ENCODE measurements around the gene ERV3-1.
A peak's percentile ranks its signal among the peaks of the same experiment; 100 is the strongest.
"Not testable (repeated sequence)": the region's sequence is repeated elsewhere in the genome, so short reads cannot be mapped to it uniquely, and the experiment has no call there.

Gene ERV3-1

GRCh38 chr7:64947252-64948000, 59.1 kb downstream of the ERV3-1 start:
- H3K27ac ChIP-seq (ENCODE audit: low read depth, low read length) = no peak overlapping the region
- no peaks in the 10 kb centered on the region for H3K36me3 ChIP-seq (ENCODE audit: control insufficient read depth, low read length)
- no peaks in the 10 kb centered on the region for H3F3A ChIP-seq (ENCODE audit: control insufficient read depth, insufficient read depth)
- H3K27me3 ChIP-seq (ENCODE audit: control insufficient read depth, low read length) = peaks cover 3% of the 10 kb centered on the region
- no peaks in the 10 kb centered on the region for H4K20me1 ChIP-seq (ENCODE audit: control insufficient read depth, insufficient read depth, low read depth, low read length)
- TF ChIP-seq, protein P1, sequence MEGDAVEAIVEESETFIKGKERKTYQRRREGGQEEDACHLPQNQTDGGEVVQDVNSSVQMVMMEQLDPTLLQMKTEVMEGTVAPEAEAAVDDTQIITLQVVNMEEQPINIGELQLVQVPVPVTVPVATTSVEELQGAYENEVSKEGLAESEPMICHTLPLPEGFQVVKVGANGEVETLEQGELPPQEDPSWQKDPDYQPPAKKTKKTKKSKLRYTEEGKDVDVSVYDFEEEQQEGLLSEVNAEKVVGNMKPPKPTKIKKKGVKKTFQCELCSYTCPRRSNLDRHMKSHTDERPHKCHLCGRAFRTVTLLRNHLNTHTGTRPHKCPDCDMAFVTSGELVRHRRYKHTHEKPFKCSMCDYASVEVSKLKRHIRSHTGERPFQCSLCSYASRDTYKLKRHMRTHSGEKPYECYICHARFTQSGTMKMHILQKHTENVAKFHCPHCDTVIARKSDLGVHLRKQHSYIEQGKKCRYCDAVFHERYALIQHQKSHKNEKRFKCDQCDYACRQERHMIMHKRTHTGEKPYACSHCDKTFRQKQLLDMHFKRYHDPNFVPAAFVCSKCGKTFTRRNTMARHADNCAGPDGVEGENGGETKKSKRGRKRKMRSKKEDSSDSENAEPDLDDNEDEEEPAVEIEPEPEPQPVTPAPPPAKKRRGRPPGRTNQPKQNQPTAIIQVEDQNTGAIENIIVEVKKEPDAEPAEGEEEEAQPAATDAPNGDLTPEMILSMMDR (IDR thresholded peaks at IDR 0.05; ENCODE audit: low read depth, low read length, poor library complexity, severe bottlenecking) = no peak
- no peak for TF ChIP-seq EZH2phosphoT487 (IDR thresholded peaks at IDR 0.05; ENCODE audit: borderline replicate concordance, low read length)
- H3K79me2 ChIP-seq (ENCODE audit: control insufficient read depth, low read length) = no peaks in the 10 kb centered on the region
- H3K4me3 ChIP-seq (ENCODE audit: low read length) = no peak overlapping the region
- no peaks in the 10 kb centered on the region for H3K9me3 ChIP-seq (ENCODE audit: control insufficient read depth, insufficient read depth, low read length)
- H3K4me2 ChIP-seq (ENCODE audit: low read length) = peak overlapping the region; percentile 10; the same call in 1 of the 2 replicates
- H3K4me1 ChIP-seq (ENCODE audit: control insufficient read depth, low read length) = no peaks in the 10 kb centered on the region
- H3K9me2 ChIP-seq (replicated peaks; ENCODE audit: control insufficient read depth, low read length) = no peaks in the 10 kb centered on the region

- Histone ChIP-seq H3K27ac (ENCODE audit: low read depth, low read length) (no peak overlapping the region), H3K4me3 (ENCODE audit: low read length) (no peak overlapping the region), H3K79me2 (ENCODE audit: control insufficient read depth, low read length) (no peaks in the 10 kb centered on the region), H4K20me1 (ENCODE audit: control insufficient read depth, insufficient read depth, low read depth, low read length) (no peaks in the 10 kb centered on the region), H3K4me2 (ENCODE audit: low read length) (no peak overlapping the region), H3K27me3 (ENCODE audit: control insufficient read depth, low read length) (peaks cover 3% of the 10 kb centered on the region), H3K9me2 (replicated peaks; ENCODE audit: control insufficient read depth, low read length) (no peaks in the 10 kb centered on the region), H3F3A (ENCODE audit: control insufficient read depth, insufficient read depth) (no peaks in the 10 kb centered on the region), H3K4me1 (ENCODE audit: control insufficient read depth, low read length) (no peaks in the 10 kb centered on the region), H3K9me3 (ENCODE audit: control insufficient read depth, insufficient read depth, low read length) (no peaks in the 10 kb centered on the region), H3K36me3 (ENCODE audit: control insufficient read depth, low read length) (no peaks in the 10 kb centered on the region)
- TF ChIP-seq, protein P1 (IDR thresholded peaks at IDR 0.05; ENCODE audit: low read depth, low read length, poor library complexity, severe bottlenecking) = peak; percentile 60
- TF ChIP-seq EZH2phosphoT487 (IDR thresholded peaks at IDR 0.05; ENCODE audit: borderline replicate concordance, low read length) = no peak
Observed at GRCh38 chr7:64946772-64947171, 59.7 kb downstream of the ERV3-1 start.

GRCh38 chr7:64945503-64946175, 60.8 kb downstream of the ERV3-1 start:
- Histone ChIP-seq H3K4me2 (ENCODE audit: low read length) (no peak overlapping the region), H3K27ac (ENCODE audit: low read depth, low read length) (no peak overlapping the region), H3F3A (ENCODE audit: control insufficient read depth, insufficient read depth) (no peaks in the 10 kb centered on the region), H3K9me2 (replicated peaks; ENCODE audit: control insufficient read depth, low read length) (no peaks in the 10 kb centered on the region), H3K9me3 (ENCODE audit: control insufficient read depth, insufficient read depth, low read length) (no peaks in the 10 kb centered on the region), H3K4me1 (ENCODE audit: control insufficient read depth, low read length) (no peaks in the 10 kb centered on the region), H4K20me1 (ENCODE audit: control insufficient read depth, insufficient read depth, low read depth, low read length) (no peaks in the 10 kb centered on the region), H3K4me3 (ENCODE audit: low read length) (no peak overlapping the region), H3K36me3 (ENCODE audit: control insufficient read depth, low read length) (no peaks in the 10 kb centered on the region), H3K27me3 (ENCODE audit: control insufficient read depth, low read length) (peaks cover 3% of the 10 kb centered on the region), H3K79me2 (ENCODE audit: control insufficient read depth, low read length) (no peaks in the 10 kb centered on the region)
- TF ChIP-seq, protein P1 (IDR thresholded peaks at IDR 0.05; ENCODE audit: low read depth, low read length, poor library complexity, severe bottlenecking) = no peak
- TF ChIP-seq EZH2phosphoT487 (IDR thresholded peaks at IDR 0.05; ENCODE audit: borderline replicate concordance, low read length) = no peak

- not testable (repeated sequence) for H3K4me2 ChIP-seq (ENCODE audit: low read length); H3K79me2 ChIP-seq (ENCODE audit: control insufficient read depth, low read length); H3K27me3 ChIP-seq (ENCODE audit: control insufficient read depth, low read length); H3K36me3 ChIP-seq (ENCODE audit: control insufficient read depth, low read length); H3K4me1 ChIP-seq (ENCODE audit: control insufficient read depth, low read length); H3F3A ChIP-seq (ENCODE audit: control insufficient read depth, insufficient read depth); H3K27ac ChIP-seq (ENCODE audit: low read depth, low read length); H3K4me3 ChIP-seq (ENCODE audit: low read length); H4K20me1 ChIP-seq (ENCODE audit: control insufficient read depth, insufficient read depth, low read depth, low read length); H3K9me3 ChIP-seq (ENCODE audit: control insufficient read depth, insufficient read depth, low read length); H3K9me2 ChIP-seq (replicated peaks; ENCODE audit: control insufficient read depth, low read length)
Observed at GRCh38 chr7:64944667-64945502, 61.6 kb downstream of the ERV3-1 start.
